ENCODE results near the gene CCL11.

CCL11 gene

GRCh38 chr17:34285286-34285792 is at the start of gene CCL11:
Gene CCL11 (plus strand): TSS chr17:34285742. CDS start chr17:34285809, 67 bp downstream.
- no peak for DNase-seq

DNA sequence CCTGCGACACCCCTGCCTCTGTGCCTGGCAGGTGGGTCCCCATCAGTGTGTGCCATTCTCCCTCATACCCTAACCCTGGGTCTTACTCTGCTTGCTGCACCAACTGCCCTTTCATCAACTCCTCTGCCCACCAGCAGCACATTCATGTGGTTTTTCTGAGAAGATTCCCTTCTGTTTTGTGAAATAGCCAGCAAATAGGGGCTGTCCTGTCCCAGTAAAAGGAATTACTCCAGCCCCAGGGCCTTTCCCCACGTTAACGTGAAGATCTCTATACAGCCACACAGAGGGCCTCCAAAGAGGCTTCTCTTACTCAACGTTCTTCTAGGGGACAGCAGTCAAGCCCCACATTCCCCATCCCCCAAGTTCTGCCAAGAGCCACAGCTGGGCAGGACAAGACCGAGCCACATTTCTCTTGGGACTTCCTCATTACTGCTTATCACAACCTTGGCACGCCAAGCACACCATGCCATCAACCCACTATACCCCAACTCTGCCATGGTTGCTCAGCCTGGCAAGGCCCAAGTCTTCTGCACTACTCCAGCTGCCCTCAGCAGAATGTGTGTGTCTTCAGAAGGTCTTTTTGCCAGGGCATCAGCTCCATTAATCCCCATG is 49.2 kb upstream of the CCL11 start:
- DNase-seq: no peak

DNA sequence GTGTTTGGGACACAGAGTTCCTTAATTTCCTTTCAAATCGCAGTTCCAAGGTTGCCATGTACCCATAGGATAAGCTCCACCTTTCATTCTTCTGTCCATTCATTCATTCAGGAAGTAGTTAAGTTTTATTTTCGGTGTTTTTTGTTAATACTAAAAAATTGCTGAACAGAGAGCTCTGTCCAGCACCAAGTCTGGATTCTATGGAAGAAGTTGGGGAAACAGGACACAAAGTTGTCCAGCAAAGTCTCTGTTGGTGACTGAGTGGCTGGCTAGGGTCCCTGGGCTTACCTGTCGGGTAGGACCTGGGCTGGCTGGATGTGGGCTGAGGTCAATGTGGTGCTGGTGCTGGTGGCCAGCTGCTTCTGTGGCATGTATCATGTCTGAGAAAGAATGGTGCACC is 48.1 kb upstream of the CCL11 start:
- DNase-seq: no peak

- peak; percentile 36 for DNase-seq
Observed at GRCh38 chr17:34241062-34241461, 44.5 kb upstream of the CCL11 start.

DNA sequence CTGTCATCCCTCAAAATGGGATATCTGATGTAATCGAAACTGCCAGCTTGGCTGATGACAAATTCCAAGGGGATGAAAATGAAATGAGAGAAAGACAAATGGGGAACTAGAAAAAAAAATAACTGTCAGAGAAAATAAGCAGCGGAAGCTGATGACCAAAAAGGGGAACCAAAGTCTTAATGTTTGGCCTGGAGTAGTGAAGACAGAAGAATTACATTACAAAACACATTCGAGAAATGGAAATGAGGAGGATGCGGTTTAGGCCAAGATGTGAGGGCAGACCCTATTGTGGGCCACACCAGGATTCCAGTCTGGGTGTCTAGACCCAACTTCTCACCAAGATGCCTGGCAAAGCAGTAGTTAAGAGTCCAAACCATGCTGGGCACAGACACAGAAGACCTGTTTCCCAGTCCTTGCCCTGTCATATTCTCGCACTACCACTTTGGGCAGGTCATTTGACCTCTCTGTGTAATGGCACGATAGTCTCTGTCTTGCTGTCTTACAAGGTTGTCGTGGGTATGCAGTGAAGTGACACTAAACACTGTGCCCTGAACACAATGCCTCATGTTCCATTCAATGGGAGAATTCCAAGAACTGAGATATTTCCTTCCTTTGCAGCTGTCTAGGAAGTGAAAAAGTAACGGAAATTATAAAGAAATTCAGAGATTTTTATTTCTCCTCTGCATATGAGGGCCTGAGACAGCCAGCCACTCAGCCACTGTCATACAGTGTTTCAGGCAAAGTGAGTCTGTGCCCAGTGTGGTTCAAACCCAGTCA is 42.8 kb upstream of the CCL11 start:
- peak; percentile 4 for DNase-seq

GRCh38 chr17:34243364-34244320 is 41.9 kb upstream of the CCL11 start:
- DNase-seq: peak; percentile 11

- no peak for DNase-seq
Observed at GRCh38 chr17:34245351-34245905, 40.1 kb upstream of the CCL11 start.

DNA sequence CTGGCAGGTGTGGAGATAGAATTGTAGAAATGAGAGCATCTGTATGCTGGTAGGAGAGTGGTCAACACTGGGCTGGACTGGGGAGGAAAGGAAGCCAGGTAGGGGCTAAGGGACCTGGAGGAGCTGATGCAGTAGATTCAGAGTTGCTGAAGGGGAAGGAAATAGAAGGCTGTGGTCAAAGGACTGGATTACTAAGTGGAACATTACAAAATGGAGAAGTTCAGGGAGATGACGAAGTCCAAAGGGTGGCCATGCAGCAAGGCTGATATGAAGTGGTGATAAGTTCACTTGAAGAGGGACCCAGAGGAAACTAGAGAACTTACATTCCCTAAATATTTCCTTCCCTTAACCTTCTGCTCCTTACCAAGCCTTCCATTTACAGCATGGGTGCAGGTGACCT is 39.1 kb upstream of the CCL11 start:
- DNase-seq: peak; percentile 32

DNA sequence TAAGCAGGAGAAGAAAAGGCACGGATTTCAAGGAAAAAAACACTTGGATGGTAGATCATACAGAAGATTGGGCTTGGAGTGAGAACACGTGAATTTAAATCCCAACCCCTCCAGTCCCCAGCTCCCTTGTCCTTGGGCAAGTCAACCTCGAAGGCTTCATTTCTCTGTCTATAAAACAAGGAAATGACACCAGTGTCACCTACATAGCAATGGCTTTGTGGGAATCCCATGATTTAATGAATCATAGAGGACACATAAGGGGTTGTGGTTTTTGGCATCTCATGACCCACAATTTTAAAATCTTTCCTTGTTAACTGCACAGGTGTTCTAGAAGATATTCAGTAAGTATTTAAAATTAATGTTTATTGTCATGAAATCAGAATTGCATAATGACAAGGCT is 38.7 kb upstream of the CCL11 start:
- no peak for DNase-seq

DNA sequence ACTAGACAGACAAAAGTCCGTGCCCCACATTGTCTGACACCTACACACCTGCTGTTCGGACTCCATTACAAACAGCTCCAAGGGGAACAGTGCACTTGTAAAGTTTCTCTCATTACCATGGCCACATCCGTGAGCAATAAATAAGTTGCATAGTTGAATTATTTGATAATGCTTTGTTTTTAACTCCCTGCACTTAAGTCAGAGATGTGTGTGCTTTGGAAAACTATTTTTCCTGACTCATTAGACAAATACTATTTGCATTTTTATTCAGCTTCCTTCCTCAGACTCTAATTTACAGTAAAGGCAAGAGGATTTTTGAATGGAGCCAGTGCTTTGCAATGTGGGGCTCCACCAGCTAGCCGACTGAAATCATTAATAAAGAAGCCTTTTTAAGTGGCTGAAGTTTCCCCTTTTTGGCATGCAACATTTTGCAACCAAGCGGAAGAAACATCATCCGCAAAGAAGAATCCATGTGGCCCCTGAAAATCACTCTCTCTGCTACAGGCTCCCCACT is 37.0 kb upstream of the CCL11 start:
- no peak for DNase-seq

- no peak for DNase-seq
Observed at GRCh38 chr17:34249061-34249460, 36.5 kb upstream of the CCL11 start.

DNA sequence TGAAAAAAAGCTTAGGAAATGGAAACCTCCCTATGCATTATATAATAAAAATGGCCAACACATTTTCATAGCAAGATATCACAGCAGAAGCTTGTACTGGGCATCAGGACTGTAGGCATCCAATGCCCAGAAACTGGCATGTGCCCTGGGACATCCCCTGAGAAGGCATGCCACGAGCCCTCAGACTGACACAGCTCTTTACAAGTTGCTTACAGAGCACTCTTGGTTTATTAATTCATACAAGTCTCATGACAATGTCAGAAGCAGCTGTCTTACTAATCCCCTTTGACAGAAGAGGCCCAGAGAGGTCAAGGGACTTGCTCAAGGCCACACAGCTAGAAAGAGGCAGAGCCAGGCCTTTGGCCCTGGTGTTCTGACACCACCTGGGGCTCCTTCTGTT is 36.1 kb upstream of the CCL11 start:
- DNase-seq: no peak

DNA sequence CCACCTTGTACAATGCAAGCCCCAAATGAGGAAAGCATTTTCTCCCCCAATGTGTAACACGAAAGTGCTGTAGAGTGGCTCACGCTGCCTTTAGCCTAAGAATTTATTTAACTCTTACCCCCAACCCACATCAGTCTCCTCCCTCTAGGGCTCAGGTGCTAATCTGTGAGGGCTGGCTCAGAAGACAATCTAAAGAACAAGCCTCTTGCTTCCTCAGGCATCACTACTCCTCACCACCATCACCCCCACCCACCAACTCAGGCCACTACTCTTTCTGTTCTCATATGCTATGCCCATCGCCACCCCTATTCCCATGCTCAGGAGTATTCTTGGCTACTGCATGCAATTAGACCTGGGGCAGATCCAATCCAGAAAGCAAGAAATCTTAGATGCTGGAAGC is 34.4 kb upstream of the CCL11 start:
- no peak for DNase-seq

DNA sequence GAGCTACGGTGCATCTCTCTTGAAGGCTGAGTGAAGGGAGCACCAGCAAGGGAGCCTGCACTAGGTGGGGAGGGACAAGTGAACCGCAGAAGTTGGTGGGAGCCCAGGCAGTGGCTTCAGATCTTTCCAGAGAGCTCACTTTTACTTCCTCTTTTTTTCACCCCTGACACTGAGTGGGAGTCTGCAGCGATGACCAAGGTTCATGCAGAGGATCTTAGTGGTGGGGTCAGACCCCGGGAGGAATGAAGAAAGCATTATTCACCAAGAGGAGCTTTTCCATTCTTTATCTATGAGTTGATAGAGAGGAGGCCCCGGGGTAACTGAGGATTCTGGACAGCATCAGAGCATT is 33.5 kb upstream of the CCL11 start:
- peak; percentile 12 for DNase-seq

- peak; percentile 63 for DNase-seq
Observed at GRCh38 chr17:34252444-34253138, 33.0 kb upstream of the CCL11 start.

DNA sequence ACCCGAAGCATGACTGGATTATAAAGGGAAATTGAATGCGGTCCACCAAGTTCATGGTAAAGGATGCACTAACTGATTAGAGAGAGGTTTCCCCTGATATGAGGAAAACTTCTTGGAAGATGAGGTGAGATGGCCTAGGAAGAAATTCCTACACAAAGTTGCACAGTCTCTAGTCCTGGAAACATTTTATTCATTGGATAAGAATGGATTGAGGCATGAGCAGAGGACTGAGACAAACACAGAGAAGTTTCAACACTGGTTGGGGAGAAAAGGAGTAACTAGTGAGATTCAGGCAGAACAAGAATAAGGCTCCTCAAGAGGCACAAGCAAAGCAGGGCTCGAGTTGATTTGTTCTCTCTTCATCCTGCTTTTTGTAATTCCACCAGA is 32.4 kb upstream of the CCL11 start:
- DNase-seq: no peak

DNA sequence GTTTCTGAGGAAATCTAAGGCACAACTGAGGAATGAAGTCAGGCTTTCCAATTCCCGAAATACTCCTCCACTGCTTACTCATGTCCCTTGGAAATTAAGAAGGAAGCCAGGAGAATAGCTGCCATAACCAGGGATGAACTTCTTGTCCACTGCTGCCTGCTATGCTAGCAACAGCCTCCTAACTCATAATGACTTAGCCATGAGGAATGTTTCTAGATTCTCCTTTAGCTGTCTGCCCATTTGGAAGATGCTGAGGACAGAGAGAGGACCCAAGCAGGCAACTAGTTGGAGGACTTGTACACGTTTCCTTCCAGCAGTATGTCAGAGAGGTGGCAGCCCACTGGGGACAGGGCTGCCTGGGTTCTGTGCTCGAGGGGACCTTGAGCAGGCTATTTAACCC is 31.4 kb upstream of the CCL11 start:
- no peak for DNase-seq

DNA sequence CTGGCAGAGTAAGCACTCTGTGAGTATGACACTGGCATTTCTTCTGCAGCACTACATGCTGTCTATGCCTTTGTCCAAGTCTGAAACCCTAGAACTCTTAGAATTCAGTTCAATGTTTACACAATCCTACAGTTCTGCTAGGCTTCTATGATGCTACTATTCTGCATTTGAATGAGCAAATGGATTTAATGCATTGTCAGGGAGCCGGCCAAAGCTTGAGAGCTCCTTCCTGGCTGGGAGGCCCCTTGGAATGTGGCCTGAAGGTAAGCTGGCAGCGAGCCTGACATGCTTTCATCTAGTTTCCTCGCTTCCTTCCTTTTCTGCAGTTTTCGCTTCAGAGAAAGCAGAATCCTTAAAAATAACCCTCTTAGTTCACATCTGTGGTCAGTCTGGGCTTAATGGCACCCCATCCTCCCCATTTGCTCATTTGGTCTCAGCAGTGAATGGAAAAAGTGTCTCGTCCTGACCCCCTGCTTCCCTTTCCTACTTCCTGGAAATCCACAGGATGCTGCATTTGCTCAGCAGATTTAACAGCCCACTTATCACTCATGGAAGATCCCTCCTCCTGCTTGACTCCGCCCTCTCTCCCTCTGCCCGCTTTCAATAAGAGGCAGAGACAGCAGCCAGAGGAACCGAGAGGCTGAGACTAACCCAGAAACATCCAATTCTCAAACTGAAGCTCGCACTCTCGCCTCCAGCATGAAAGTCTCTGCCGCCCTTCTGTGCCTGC is 30.7 kb upstream of the CCL11 start, which contains the start of gene CCL2:
Gene CCL2, plus strand, starts transcription at position 635 of the 730 bp plus-strand sequence. Its CDS starts 65 bp downstream, at position 700.
- DNase-seq: peak; percentile 10

DNA sequence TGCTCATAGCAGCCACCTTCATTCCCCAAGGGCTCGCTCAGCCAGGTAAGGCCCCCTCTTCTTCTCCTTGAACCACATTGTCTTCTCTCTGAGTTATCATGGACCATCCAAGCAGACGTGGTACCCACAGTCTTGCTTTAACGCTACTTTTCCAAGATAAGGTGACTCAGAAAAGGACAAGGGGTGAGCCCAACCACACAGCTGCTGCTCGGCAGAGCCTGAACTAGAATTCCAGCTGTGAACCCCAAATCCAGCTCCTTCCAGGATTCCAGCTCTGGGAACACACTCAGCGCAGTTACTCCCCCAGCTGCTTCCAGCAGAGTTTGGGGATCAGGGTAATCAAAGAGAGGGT is 30.2 kb upstream of the CCL11 start:
- no peak for DNase-seq

- DNase-seq: no peak
Observed at GRCh38 chr17:34255841-34256240, 29.7 kb upstream of the CCL11 start.

GRCh38 chr17:34257299-34257985 is 28.1 kb upstream of the CCL11 start:
- no peak for DNase-seq

Measured in midbrain (tissue), 1 donor.